Inferior parietal cortex (tissue), 1 donor: ENCODE data around the gene STARD3.

Source experiments
- DNase-seq: peaks from one replicate; pipeline ENCODE4 v3.0.0-alpha.2; 2016; ENCODE audit errors: extremely low spot score

Gene STARD3

DNA sequence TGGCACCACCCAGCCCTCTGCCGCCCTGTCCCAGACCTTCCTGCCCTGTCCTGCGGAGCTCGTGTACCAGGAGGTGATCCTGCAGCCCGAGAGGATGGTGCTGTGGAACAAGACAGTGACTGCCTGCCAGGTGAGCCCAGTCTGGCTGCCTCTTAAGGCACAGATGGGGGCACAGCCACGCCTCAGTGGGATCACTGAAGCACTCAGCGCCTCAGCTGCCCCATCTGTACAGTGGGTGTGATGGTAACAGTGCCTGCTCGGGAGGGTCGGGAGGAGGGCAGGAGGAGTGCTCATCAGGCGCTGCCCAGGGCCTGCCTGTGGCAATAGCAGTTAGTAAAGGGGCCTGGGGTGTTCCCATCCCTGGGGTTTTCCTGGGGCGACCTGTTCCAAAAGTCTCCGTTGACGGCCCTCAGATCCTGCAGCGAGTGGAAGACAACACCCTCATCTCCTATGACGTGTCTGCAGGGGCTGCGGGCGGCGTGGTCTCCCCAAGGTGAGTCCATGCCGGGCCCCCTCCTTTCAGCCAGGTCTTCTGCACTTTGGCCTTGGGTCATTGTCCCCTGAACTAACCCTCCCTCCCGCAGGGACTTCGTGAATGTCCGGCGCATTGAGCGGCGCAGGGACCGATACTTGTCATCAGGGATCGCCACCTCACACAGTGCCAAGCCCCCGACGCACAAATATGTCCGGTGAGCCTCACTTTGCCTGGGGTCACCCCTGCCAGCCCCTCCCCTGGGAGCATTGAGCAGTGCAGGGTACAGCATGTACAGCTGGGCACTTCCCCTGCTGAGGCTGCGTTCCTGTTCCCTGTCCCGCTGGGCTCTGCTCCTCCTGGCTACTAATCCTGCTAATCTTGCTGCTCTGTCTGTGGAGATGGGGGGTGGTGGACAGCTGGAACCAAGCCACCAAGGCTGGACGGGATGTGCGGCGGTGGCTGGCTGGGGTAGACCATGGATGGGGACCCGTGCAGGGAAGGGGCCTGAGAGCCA is 23.7 kb downstream of the STARD3 start:
- no peak for DNase-seq

DNA sequence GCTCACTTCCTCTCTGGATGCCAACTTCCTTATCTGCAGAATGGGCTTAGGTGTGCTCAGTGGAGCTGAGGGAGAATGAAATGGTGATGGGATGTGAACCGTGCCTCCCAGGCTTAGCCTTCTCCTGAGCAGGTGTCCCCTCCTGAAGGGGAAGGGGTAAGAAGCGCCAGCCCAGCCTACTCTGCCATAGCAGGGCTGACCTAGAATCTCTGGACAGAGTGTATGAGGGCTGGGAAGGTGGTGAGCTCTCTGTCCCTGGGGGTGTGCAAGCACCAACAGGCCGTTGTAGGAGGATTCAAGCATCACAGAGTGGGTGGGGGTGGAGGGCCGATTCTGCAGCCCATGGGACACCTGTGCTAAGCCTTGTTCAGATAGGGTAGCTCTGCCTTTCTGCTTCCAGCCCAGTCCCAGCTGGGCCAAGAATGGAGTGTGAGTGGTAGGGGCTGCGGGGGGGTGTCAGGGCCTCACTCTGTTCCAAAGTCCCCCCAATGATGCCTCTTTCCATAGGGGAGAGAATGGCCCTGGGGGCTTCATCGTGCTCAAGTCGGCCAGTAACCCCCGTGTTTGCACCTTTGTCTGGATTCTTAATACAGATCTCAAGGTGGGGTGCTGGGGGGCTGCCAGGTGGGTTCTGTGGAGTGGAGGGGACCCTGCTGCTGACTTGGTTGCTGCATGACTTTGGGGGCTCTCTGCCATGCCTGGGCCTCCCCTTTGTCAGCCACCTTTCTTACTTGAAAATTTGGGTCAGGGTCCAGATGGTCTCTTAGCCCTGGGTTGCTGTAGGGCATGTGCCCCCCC is 25.0 kb downstream of the STARD3 start:
- no peak for DNase-seq

- DNase-seq = no peak
Observed at GRCh38 chr17:39662551-39663339, 25.8 kb downstream of the STARD3 start.

DNA sequence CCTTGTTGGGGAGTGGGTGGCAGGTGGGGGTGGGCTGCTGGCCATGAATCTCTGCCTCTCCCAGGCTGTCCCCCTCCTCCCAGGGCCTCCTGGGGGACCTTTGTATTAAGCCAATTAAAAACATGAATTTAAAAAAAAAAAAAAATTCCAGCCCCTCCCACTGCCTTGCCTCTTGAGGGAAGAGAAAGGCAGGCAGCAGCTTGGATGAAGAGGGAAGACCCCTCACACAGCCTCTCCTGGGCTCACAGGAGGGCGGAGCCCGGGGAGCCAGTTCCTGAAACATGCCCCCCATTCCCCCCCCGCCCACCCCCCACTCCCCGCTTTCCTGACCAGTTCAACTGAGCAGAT is 26.4 kb downstream of the STARD3 start:
- no peak for DNase-seq

GRCh38 chr17:39663688-39664580 is 27.0 kb downstream of the STARD3 start:
- no peak for DNase-seq

- no peak for DNase-seq
Observed at GRCh38 chr17:39664581-39665561, 27.9 kb downstream of the STARD3 start, which contains the start of gene TCAP. TCAP (plus strand) TSS chr17:39665349; CDS start chr17:39665360, 11 bp downstream.

- no peak for DNase-seq
Observed at GRCh38 chr17:39665642-39666224, 28.8 kb downstream of the STARD3 start.

DNA sequence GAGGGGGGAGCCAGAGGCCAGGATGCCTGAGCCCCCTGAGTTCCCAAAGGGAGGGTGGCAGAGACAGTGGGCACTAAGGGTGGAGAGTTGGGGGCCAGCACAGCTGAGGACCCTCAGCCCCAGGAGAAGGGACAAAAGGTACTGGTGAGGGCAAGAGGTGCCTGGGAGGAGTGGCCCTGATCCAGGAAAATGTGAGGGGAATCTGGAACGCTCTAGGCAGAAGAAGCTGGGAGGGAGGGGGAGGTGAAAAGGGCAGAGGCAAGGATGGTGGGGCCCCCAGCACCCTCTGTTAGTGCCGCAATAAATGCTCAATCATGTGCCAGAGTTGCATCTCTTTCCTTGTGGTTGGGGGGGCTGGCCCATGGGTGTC is 29.3 kb downstream of the STARD3 start:
- DNase-seq = no peak

DNA sequence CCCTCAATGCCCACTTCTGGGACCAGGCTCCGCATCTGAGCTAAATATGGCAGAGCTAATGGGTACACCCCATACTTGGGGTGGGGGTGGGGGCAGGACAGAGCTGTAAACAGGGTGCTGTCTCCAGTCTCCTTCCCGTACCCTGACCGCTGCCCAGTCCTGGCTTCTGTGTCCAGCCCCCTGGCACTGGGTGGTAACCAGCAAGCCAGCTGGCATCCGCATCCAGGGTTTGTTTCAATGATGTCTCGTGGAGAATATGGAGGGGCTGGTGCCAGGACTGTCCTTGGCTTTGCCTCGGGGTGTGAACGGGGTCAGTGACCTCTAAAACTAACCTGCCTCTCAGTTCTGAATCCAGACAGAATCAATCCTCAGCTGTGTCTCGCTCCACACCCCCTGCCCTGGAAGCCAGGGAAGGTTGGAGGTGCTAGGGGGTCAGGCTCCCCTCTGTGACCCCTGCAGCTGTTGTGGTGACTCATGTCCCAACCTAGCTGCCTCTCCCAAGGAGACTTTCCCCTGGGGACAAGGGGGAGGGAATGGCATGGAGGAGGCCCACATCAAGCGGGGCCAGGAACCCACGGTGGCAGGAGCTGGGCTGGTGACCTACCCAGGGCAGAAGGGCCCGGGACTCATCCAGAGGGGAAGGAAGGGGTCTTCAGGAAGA is 29.8 kb downstream of the STARD3 start:
- no peak for DNase-seq

GRCh38 chr17:39667262-39667944 is 30.5 kb downstream of the STARD3 start:
- DNase-seq = no peak

GRCh38 chr17:39667945-39668924 is 31.3 kb downstream of the STARD3 start, which contains the start of gene PNMT:
PNMT (plus strand) TSS chr17:39668453; CDS start chr17:39668476, 23 bp downstream.
- no peak for DNase-seq

GRCh38 chr17:39669897-39670735 is 33.2 kb downstream of the STARD3 start:
- no peak for DNase-seq

DNA sequence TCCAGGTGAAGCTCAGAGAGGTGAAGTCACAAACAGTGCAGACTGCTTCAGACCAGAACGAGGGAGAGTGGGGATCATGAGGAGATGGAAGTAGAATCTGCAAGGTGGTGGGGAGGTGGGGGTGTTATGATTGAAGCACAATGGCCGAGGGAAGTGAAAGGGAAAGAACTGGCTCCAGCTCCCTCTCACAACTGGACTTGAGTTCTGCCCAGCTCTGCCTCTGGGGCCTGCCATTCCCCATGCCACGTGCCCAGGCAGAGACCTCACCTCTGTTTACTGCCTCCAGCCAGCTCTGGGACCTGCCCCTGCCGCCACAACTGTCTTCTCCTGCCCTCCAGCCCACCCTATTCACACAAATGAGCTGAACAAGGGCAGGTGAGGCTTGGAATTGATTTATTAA is 33.8 kb downstream of the STARD3 start:
- DNase-seq = no peak

DNA sequence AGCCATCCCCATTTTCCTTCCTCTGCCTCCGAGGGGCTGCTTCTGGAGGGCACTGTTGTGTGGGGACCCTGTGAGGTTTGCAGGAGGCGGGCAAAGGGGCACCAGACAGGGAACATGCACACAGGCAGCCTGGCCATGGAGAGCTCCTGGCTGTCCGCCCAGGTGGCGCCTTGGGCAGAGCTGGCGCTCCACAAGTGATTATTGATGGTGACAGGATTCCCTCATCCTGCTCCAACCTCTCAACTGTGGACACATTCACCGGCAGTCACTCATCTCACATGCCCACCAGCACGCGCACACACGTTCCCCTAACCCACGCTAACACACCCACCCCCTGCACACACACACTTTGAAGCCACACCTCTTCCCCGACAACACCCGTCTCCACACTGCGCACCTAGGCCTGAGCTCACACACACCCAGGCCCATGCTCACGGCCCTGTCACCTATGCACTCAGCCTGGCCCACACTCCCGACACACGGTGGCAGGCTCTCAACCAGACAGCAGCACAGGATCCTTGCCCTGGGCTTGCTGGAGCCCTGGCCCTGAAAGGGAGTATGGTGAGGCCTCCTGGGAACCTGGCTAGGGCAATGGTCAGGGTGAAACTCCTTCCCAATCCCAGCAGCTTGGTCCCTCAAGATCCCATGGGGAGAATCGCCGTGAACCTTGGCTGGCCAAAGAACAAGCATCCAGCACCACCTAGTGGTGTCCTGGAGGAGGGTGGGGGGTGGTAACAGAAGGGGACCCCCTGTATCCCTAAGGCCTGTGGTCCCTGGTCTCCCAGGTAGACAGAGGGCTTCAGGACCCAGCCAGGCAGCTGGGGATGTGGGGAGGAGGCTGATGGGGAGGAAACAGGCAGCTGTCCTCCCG is 34.9 kb downstream of the STARD3 start:
- DNase-seq = no peak
